Measurements from ENCODE around the gene SCARB2.

- TF ChIP-seq CTCF (IDR thresholded peaks at IDR 0.05; ENCODE audit: low read depth, low read length, missing input control): no peak
- TF ChIP-seq YY1 (IDR thresholded peaks at IDR 0.05): no peak
- no peak for TF ChIP-seq RXRA (IDR thresholded peaks at IDR 0.05)
- no peak for TF ChIP-seq GABPA (IDR thresholded peaks at IDR 0.05 in 1 of 2, conservative IDR thresholded peaks at IDR 0.05 in 1 of 2)
- TF ChIP-seq, protein P1, sequence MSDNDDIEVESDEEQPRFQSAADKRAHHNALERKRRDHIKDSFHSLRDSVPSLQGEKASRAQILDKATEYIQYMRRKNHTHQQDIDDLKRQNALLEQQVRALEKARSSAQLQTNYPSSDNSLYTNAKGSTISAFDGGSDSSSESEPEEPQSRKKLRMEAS (IDR thresholded peaks at IDR 0.05): no peak
- TF ChIP-seq RAD21 (IDR thresholded peaks at IDR 0.05): no peak
Observed at GRCh38 chr4:76256032-76256431, 42.4 kb upstream of the SCARB2 start.

All from liver (tissue), 3 donors.